Neural cell (in vitro differentiated cells): Measurements from ENCODE around the gene HMCN2. TPM values are rescaled to one million over a fixed set of nuclear protein-coding genes. Genes with fewer than 3 reads are reported as not detected.

Experiments used
- H2AFZ ChIP-seq: fragments of 200-600, 300-800 bp; sonication (generic), shearing (Covaris generic); 2 replicates; pipeline ENCODE4 v1.6.0; 2014; ENCODE audit warnings: low read depth, mild to moderate bottlenecking, antibody characterized with exemption, low read length, moderate library complexity
- H3F3A ChIP-seq: fragments of 200-600 bp; shearing (Covaris generic); 2 replicates; pipeline ENCODE4 v1.6.1; 2016; ENCODE audit warnings: mild to moderate bottlenecking, moderate library complexity, mixed read lengths, antibody characterized with exemption, low read length; ENCODE audit not compliant: insufficient read depth, poor library complexity, severe bottlenecking
- H3K27ac ChIP-seq: fragments of 200-600, 300-800 bp; sonication (generic), shearing (Covaris generic); 2 replicates; pipeline ENCODE4 v1.5.1; 2014; ENCODE audit warnings: mild to moderate bottlenecking, low read length, moderate library complexity
- H3K27me3 ChIP-seq: fragments of 300-800, 200-600 bp; sonication (generic), shearing (Covaris generic); 2 replicates; pipeline ENCODE4 v1.6.0; 2014; ENCODE audit warnings: mild to moderate bottlenecking, low read depth, low read length, moderate library complexity; ENCODE audit not compliant: insufficient read depth
- H3K36me3 ChIP-seq: fragments of 300-800, 200-600 bp; sonication (generic), shearing (Covaris generic); 2 replicates; pipeline ENCODE4 v1.5.1; 2014; ENCODE audit warnings: mild to moderate bottlenecking, antibody characterized with exemption, low read length, moderate library complexity; ENCODE audit not compliant: insufficient read depth
- H3K4me2 ChIP-seq: fragments of 300-800, 200-600 bp; sonication (generic), shearing (Covaris generic); 2 replicates; pipeline ENCODE4 v1.6.0; 2014; ENCODE audit warnings: mild to moderate bottlenecking, low read length
- H3K4me3 ChIP-seq: fragments of 300-800, 200-600 bp; sonication (generic), shearing (Covaris generic); 2 replicates; pipeline ENCODE4 v1.5.1; 2014; ENCODE audit warnings: mild to moderate bottlenecking, low read length, moderate library complexity
- H3K79me2 ChIP-seq: fragments of 200-600 bp; shearing (Covaris generic); replicated peaks from 2 replicates; pipeline ENCODE4 v1.6.0; 2014; ENCODE audit warnings: mild to moderate bottlenecking, low read length, moderate library complexity; ENCODE audit not compliant: insufficient read depth
- H3K9ac ChIP-seq: fragments of 300-800, 200-600 bp; sonication (generic), shearing (Covaris generic); 2 replicates; pipeline ENCODE4 v1.6.1; 2016; ENCODE audit warnings: mild to moderate bottlenecking, low read length, mixed read lengths
- H3K9me2 ChIP-seq: fragments of 200-600 bp; shearing (Covaris generic); 2 replicates; pipeline ENCODE4 v1.6.1; 2016; ENCODE audit warnings: mild to moderate bottlenecking, low read length, mixed read lengths; ENCODE audit not compliant: insufficient read depth
- H3K9me3 ChIP-seq: fragments of 200-600, 300-800 bp; sonication (generic), shearing (Covaris generic); 2 replicates; pipeline ENCODE4 v1.6.1; 2016; ENCODE audit warnings: mild to moderate bottlenecking, mixed run types, low read length, moderate library complexity, mixed read lengths
- H4K20me1 ChIP-seq: fragments of 200-600 bp; shearing (Covaris generic); 2 replicates; pipeline ENCODE4 v1.6.1; 2016; ENCODE audit warnings: mild to moderate bottlenecking, mixed run types; ENCODE audit not compliant: insufficient read depth
- EP300 ChIP-seq: fragments of 450-650 bp; conservative IDR thresholded peaks from 2 replicates; pipeline ENCODE4 v1.6.1; 2014; ENCODE audit warnings: antibody characterized with exemption, mild to moderate bottlenecking, moderate library complexity; ENCODE audit not compliant: poor library complexity, severe bottlenecking
- EZH2 ChIP-seq: fragments of 200-600, 300-800 bp; shearing (Covaris generic), sonication (generic); IDR thresholded peaks from 2 replicates; pipeline ENCODE4 v1.6.1; 2014; ENCODE audit warnings: antibody characterized with exemption, low read length, borderline replicate concordance, mild to moderate bottlenecking; ENCODE audit not compliant: insufficient read depth, poor library complexity, severe bottlenecking
- MXI1 ChIP-seq: fragments of 450-650 bp; conservative IDR thresholded peaks from 2 replicates; pipeline ENCODE4 v1.6.1; 2014; ENCODE audit warnings: antibody characterized with exemption, mild to moderate bottlenecking; ENCODE audit not compliant: poor library complexity, severe bottlenecking
- POLR2AphosphoS5 ChIP-seq: IDR thresholded peaks from 2 replicates; pipeline ENCODE4 v1.6.1; 2012
- RAD21 ChIP-seq: fragments of 450-650 bp; conservative IDR thresholded peaks from 2 replicates; pipeline ENCODE4 v1.6.1; 2014; ENCODE audit warnings: antibody characterized with exemption, mild to moderate bottlenecking, moderate library complexity
- SMC3 ChIP-seq: fragments of 450-650 bp; conservative IDR thresholded peaks from 2 replicates; pipeline ENCODE4 v1.6.1; 2014; ENCODE audit warnings: antibody characterized with exemption, mild to moderate bottlenecking, moderate library complexity; ENCODE audit not compliant: poor library complexity
- TAF1 ChIP-seq: IDR thresholded peaks from 2 replicates; pipeline ENCODE4 v1.6.1; 2012; ENCODE audit warnings: low read depth
- polyA plus RNA-seq: library from polyadenylated mRNA; depleted of rRNA; stranded (reverse); fragments of >200 nt; gene quantifications from 2 replicates; pipeline ENCODE4 v1.2.3, GENCODE V29; 2014
- TF ChIP-seq, protein P1 (sequence below): fragments of 450-650 bp; IDR thresholded peaks from 2 replicates; pipeline ENCODE4 v1.5.1; 2014; ENCODE audit warnings: antibody characterized with exemption, mild to moderate bottlenecking, moderate library complexity; ENCODE audit not compliant: poor library complexity, severe bottlenecking
- TF ChIP-seq, protein P2 (sequence below): IDR thresholded peaks from 2 replicates; pipeline ENCODE4 v1.6.1; 2012; ENCODE audit warnings: borderline replicate concordance

Gene HMCN2
- polyA plus RNA-seq, 1 donor from 2014 or later, result 1.7 TPM

- Histone ChIP-seq H3K9me2 (no peaks in the 10 kb centered on the region), H2AFZ (no peak overlapping the region), H3K36me3 (no peaks in the 10 kb centered on the region)
Measured at GRCh38 chr9:130373679-130374325, 108.2 kb downstream of the HMCN2 start.

GRCh38 chr9:130377612-130378011 lies 112.1 kb downstream of the HMCN2 start:
- TF ChIP-seq EP300, result no peak
- TF ChIP-seq EZH2, result no peak
- TF ChIP-seq RAD21, result no peak
- TF ChIP-seq MXI1, result no peak
- TF ChIP-seq SMC3, result no peak
- TF ChIP-seq TAF1, result no peak
- no peak for TF ChIP-seq POLR2AphosphoS5
- TF ChIP-seq, protein P1, sequence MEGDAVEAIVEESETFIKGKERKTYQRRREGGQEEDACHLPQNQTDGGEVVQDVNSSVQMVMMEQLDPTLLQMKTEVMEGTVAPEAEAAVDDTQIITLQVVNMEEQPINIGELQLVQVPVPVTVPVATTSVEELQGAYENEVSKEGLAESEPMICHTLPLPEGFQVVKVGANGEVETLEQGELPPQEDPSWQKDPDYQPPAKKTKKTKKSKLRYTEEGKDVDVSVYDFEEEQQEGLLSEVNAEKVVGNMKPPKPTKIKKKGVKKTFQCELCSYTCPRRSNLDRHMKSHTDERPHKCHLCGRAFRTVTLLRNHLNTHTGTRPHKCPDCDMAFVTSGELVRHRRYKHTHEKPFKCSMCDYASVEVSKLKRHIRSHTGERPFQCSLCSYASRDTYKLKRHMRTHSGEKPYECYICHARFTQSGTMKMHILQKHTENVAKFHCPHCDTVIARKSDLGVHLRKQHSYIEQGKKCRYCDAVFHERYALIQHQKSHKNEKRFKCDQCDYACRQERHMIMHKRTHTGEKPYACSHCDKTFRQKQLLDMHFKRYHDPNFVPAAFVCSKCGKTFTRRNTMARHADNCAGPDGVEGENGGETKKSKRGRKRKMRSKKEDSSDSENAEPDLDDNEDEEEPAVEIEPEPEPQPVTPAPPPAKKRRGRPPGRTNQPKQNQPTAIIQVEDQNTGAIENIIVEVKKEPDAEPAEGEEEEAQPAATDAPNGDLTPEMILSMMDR, result no peak
- TF ChIP-seq, protein P2, sequence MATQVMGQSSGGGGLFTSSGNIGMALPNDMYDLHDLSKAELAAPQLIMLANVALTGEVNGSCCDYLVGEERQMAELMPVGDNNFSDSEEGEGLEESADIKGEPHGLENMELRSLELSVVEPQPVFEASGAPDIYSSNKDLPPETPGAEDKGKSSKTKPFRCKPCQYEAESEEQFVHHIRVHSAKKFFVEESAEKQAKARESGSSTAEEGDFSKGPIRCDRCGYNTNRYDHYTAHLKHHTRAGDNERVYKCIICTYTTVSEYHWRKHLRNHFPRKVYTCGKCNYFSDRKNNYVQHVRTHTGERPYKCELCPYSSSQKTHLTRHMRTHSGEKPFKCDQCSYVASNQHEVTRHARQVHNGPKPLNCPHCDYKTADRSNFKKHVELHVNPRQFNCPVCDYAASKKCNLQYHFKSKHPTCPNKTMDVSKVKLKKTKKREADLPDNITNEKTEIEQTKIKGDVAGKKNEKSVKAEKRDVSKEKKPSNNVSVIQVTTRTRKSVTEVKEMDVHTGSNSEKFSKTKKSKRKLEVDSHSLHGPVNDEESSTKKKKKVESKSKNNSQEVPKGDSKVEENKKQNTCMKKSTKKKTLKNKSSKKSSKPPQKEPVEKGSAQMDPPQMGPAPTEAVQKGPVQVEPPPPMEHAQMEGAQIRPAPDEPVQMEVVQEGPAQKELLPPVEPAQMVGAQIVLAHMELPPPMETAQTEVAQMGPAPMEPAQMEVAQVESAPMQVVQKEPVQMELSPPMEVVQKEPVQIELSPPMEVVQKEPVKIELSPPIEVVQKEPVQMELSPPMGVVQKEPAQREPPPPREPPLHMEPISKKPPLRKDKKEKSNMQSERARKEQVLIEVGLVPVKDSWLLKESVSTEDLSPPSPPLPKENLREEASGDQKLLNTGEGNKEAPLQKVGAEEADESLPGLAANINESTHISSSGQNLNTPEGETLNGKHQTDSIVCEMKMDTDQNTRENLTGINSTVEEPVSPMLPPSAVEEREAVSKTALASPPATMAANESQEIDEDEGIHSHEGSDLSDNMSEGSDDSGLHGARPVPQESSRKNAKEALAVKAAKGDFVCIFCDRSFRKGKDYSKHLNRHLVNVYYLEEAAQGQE, result no peak
- no peak overlapping the region for H3K27ac ChIP-seq
- H3K4me3 ChIP-seq, result no peak overlapping the region
- H3K9ac ChIP-seq, result no peak overlapping the region
- no peak overlapping the region for H3K4me2 ChIP-seq
- no peaks in the 10 kb centered on the region for H4K20me1 ChIP-seq
- no peaks in the 10 kb centered on the region for H3K36me3 ChIP-seq
- H3K27me3 ChIP-seq, result no peaks in the 10 kb centered on the region
- H2AFZ ChIP-seq, result no peak overlapping the region
- H3F3A ChIP-seq, result no peaks in the 10 kb centered on the region
- no peaks in the 10 kb centered on the region for H3K9me2 ChIP-seq
- H3K79me2 ChIP-seq, result no peaks in the 10 kb centered on the region
- H3K9me3 ChIP-seq, result no peaks in the 10 kb centered on the region

More at GRCh38 chr9:130373679-130374325, 108.2 kb downstream of the HMCN2 start:
- Histone ChIP-seq H3K4me3 (no peak overlapping the region), H3F3A (no peaks in the 10 kb centered on the region), H3K4me2 (no peak overlapping the region), H4K20me1 (no peaks in the 10 kb centered on the region), H3K79me2 (no peaks in the 10 kb centered on the region), H3K9me3 (no peaks in the 10 kb centered on the region), H3K27me3 (no peaks in the 10 kb centered on the region), H3K9ac (no peak overlapping the region), H3K27ac (no peak overlapping the region)
- TF ChIP-seq RAD21 (no peak), EZH2 (no peak), MXI1 (no peak), POLR2AphosphoS5 (no peak), EP300 (no peak), SMC3 (no peak), TAF1 (no peak)
- TF ChIP-seq, protein P2, result no peak
- TF ChIP-seq, protein P1, result no peak
